HG03469 (cell line): Measurements from ENCODE around the gene RPL18A.

ENCODE experiments used
- ATAC-seq: cut with Tn5 transposase; IDR thresholded peaks from one replicate; pipeline ENCODE4 v1.9.1; 2021; ENCODE audit warnings: mild to moderate bottlenecking, moderate library complexity, moderate number of reproducible peaks; ENCODE audit not compliant: unreplicated experiment

RPL18A gene

DNA sequence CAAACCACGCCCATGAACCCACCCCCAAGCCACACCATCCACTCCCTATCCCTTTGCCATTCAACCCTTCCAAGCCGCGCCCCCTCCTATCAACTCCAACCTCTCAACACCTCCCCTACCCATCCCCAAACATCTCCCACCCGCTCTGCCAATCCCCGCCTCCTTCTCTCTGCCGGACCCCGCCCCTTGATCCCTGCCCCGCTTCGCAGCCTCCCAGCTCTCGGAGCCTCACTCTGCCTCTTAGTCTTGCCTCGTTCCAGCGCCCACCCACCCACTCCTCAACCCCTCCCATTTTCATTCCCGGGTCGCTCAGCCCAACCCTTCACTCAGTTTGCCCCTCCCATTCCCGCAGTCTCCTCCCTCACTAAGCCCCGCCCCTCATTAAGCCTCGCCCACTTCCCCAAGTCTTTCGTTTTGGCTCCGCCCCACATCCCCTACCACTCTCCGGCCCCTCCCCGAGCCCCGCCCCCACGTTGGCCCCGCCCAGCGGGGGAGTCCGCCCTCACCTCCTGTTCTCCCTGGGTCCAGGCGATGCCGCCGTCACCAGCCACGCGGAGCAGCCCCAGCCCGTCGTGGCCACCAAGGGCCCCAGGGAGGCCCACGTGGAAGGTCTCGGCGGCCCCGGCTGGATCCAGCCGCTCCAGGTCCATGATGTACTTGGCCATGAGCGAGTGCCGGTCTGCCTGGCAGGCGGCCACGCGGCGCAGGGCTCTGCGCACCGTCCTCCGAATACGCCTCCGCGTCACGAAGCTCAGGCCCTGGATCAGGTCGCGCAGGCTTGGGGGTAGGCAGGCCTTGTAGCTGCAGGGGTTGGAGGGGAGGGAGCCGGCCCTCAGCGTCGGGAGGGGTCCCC lies 17.7 kb upstream of the RPL18A start:
- no peak for ATAC-seq

GRCh38 chr19:17842663-17843291 lies 16.9 kb upstream of the RPL18A start:
- no peak for ATAC-seq

- ATAC-seq: no peak
These were observed 16.4 kb upstream of the RPL18A start for GRCh38 chr19:17843292-17843827.

GRCh38 chr19:17843908-17844490 lies 15.7 kb upstream of the RPL18A start:
- ATAC-seq: no peak

- ATAC-seq: no peak
These were observed 13.6 kb upstream of the RPL18A start for GRCh38 chr19:17846146-17846545.

- ATAC-seq: no peak
These were observed 12.0 kb upstream of the RPL18A start, which contains the start of gene JAK3 for GRCh38 chr19:17847538-17848366. Gene JAK3, minus strand, starts transcription at chr19:17847982. Its CDS starts 3,565 bp downstream, at chr19:17844417.

GRCh38 chr19:17848595-17849292 lies 11.0 kb upstream of the RPL18A start:
- no peak for ATAC-seq

DNA sequence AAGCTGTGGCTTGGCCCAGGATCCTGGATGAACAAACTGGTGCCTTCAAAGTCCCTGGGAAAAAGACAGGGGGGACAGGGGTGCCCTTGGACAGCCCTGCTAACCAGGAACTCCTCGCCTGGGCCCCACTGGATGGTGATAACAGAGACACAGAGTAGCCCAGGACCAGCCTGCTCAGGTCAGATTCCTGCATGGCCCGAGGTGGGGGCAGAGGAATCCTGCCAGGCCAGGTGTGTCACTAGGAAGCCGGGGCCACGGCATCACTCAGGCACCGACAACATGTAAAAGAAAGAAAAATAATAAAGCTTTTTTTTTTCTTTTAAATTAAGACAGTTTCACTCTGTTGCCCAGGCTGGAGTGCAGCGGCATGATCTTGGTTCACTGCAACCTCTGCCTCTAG lies 5.6 kb upstream of the RPL18A start:
- no peak for ATAC-seq

GRCh38 chr19:17855280-17856152 lies 4.2 kb upstream of the RPL18A start:
- no peak for ATAC-seq

GRCh38 chr19:17860331-17860992 lies 752 bp downstream of the RPL18A start:
- no peak for ATAC-seq

- no peak for ATAC-seq
These were observed 1.3 kb downstream of the RPL18A start for GRCh38 chr19:17860993-17861360.

- no peak for ATAC-seq
These were observed 2.1 kb downstream of the RPL18A start for GRCh38 chr19:17861542-17862402.

GRCh38 chr19:17862711-17863519 lies 3.2 kb downstream of the RPL18A start:
- no peak for ATAC-seq

DNA sequence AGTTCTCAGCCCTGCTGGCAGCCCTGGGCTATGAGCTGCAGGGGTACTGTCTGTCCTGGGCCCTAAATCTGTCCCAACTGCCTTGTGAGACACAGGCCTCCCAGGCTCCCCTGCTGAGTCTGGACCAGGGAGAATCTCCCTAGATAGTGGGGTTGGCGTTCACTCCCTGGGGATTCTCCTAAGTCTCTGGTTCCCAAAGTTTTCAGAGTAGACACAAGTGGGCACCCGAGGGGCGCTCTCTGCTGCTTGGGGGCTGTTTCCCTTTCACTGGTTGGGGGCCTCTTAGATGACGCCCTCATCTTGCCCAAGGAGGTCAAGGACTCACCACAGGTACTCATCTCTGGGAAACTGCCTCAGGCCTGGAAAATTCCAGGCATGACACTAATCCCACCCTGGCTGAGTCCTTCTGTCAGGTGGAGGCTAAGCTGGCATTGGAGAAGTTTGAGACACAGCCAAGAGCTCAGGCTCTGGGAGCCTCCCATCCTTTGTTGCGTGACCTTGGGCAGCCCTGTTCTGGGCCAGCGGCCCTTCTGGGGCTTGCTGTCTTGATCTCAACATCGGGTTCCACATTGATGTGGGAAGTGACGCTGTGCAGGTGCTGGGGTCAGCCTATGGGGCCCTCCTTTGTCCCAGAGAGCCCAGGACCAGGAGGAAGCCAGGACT lies 3.9 kb downstream of the RPL18A start:
- ATAC-seq: no peak

- ATAC-seq: no peak
These were observed 5.9 kb downstream of the RPL18A start for GRCh38 chr19:17865364-17866311.
